Stimulated activated CD4-positive, alpha-beta T cell treated with anti-CD3 and anti-CD28 coated beads, TNF-alpha, amount 100 ng/mL, for 24 hours (primary cell): ENCODE results near the gene LAPTM5.

Experiments
- DNase-seq, 3 experiments: peaks; one replicate each; pipeline ENCODE4 v3.0.0-alpha.2; 2020; ENCODE audit warnings: low read depth in 3 of 3

LAPTM5 gene

DNA sequence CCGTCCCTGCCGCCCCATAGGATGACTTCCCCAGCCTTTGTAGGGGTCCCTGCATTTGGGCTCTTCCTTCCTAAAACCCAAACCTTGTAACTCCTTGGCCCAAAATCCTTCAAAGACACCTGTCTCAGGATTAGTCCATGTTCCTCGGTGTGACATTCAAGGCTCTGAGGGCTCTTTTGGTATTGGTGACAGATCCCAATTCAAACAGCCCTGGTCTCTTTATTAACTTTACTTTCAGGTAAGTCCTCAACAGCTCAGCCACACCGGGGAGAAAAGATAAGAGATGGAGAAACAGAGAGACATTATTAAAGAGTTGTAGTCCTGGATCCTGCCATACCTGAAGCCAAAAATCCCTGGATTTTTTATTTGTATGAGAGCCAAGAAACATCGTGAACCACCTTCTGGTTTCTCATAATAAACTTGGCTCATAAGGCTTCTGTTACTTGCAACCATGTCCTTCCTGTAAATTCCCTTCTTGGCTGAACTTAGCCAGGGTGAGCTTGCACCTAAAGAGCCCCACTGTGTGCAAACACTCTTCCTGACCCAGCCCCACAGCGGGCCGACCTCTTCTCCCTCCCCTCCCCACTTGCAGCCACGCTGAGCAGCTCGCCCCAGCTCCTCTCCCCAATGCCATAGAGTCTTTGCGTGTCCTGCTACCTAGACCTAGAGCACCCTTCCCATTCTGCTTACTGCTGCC lies 26.3 kb downstream of the LAPTM5 start:
- no peak for DNase-seq

DNA sequence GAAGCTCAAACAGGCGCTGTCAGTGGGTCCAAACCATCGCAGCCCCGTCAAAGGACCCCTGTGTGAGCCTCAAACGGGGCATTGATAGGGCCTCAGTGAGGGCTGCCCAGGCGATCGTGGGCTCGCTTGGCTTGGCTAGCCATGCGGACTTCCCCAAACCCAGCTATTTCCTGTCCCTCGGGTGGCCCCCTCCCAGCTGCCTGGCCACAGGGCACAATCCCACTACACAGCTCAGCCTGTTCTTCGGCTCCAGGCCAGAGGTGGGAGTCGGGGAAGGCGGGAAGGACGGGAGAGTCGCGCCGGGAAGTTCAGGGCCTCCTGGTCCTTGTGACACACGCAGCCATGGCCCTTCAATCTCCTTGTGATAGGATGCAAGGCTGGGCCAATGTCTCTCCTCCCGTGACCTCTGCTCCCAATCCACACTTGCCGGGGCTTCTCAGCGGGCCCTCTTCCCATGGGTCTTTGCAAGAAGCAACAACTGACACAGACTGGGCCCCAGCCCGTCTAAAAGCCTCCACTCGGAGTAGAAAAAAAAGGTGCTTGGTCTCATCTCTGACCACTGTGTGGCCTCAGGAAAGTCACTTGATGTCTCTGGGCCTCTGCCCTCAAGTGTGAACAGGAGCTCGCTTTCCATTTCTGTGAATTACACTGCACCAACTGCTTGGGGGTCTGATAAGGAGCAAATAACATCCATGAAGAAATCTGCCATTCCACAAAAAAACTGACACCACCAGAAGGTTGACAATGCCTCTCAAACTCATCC lies 27.0 kb downstream of the LAPTM5 start:
- no peak for DNase-seq

DNA sequence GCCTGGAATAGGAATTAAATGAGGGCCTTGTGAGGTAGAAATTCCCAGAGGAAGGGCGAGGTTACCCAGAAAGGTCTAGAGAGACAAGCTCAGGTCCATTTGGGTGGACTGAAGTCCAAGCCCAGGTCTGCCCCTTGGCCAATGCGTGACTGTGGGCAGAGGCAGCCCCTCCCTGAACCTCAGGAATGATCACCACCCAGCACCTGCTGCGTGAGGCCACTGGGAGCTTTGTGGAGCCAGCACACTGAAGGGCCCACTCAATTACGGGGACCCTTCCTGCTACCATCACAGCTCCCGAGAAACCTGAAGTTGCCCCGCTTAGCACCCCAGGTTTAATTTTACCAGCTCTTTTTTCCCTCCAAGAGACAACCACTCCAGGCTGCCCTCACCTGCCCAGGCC lies 27.7 kb downstream of the LAPTM5 start:
- no peak for DNase-seq

DNA sequence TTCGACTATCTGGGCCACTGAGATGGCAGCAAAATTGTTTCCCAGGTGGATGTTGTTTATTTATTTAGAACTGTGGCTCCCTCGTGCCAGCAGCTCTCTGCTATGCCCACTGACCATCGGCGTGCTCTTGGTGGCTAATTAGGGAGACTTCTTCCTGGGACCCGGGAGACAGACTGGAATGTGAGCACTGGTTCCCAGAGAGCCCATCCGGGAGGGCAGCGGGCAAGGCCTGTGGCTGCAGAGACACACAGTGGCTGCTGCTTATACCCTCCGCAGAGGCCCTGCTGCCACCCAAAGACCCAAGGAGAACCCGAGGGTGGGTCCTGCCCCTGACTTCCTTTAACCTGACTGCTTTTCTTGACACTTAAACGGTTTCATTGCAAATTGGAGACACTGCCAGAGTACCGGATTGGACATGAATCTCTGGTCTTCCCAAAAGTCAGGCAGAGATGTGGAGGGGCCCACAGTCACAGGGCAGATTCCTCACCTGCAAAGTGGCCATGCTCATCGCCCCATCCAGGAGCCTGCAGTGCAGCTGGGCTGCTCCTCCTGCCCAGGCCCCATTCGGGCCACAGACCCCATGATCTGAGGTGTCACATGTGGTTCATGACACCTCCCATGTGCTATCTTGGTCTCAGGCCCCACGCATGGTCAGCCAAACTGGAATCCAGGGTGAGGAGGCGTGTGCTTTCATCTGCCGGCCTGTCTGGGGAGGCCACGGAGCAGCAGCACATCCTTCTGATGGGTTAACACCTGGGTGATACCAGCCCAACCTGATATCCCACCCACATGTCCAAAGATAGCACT lies 28.5 kb downstream of the LAPTM5 start:
- no peak for DNase-seq

DNA sequence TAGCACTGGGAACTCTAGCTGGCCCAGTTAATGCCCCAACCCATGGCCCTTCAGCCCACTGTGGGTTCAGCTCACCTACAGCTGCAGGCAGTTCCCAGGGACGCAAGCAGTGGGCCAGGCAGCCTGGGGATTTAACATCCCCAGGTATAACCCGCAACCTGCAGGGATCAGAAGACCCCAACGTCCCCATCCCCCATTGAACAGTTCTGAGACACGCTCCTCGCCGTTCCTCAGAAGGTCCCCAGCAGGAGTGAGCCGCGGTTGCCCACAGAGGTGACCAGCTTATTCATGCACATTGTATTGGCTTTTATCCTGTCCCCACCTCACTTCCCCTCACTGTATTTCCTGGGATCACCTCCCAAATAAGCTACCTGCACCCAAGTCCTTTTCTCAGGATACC lies 29.2 kb downstream of the LAPTM5 start:
- no peak for DNase-seq

DNA sequence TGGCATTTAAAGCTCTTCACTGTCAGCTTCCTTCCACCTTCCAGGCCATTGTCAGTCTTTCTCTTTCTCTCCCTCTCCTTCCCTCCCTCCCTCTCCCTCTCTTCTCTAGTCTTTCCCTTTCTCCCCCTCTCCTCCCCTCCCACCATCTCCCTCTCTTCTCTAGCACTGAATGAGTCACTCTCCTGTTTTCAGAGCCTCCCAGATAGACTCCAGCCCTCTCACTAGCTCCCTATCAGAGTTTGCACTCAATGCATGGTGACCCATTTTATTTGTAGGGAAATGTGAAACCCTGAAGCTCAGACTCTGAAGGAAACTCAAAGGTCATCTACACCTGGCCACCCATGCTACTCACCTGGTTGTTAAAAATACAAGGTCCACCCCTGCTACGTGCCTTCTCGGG lies 29.8 kb downstream of the LAPTM5 start:
- no peak for DNase-seq

DNA sequence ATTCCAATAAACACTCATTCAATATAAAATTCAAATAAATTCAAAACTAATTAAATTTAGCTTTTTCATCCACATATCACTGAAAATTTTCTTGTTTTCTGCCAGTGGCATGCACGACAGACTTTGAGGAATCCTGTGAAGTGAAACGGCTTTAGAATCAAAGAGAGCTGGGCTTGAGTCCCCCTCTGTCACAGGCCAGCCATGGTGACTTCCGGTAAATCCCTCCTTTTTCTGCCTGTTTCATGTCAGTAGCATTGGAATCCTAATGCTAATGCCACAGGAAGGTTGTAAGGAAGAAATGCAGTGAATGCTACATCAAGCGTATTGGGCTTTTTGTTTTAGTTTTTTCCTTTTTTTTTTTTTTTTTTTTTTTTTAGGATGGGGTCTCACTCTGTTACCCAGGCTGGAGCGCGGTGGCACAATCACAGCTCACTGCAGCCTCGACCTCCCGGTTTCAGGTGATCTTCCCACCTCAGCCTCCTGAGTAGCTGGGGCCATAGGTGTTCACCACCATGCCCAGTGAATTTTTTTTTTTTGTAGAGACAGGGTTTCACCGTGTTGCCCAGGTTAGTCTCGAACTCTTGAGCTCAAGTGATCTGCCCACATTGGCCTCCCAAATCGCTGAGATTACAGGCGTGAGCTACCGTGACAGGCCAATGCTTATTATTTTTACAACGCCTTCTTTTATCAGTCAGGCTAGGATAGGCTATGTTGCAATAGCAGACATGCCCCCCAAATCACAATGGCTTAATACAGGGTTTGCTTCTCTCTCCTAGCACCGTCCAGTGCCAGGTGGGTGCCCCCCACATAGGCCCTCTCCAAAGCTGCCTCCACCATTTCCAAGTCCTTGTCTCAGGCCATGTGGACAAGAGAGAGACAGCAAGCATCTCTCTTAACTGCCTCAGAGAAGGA lies 30.5 kb downstream of the LAPTM5 start:
- DNase-seq = no peak

DNA sequence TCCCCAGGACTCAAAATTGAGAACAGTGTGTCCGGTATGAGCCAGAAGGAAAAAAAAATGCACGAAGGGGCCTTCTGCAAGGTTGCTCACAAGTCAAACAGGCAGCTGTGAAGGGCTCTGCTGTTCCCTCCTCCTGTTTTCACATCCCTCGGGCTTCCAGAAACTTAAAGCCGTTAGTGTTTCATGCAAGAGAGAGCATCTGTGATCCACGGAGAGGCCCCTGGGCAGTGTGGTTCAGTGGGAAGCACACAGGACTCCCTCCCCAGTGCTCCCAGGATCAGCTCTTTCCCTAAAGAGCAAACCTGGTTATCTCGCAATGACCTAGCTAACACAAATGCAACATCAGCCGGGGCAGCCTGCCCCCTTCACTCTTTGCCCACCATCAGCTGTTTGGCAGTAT lies 31.3 kb downstream of the LAPTM5 start:
- no peak for DNase-seq

DNA sequence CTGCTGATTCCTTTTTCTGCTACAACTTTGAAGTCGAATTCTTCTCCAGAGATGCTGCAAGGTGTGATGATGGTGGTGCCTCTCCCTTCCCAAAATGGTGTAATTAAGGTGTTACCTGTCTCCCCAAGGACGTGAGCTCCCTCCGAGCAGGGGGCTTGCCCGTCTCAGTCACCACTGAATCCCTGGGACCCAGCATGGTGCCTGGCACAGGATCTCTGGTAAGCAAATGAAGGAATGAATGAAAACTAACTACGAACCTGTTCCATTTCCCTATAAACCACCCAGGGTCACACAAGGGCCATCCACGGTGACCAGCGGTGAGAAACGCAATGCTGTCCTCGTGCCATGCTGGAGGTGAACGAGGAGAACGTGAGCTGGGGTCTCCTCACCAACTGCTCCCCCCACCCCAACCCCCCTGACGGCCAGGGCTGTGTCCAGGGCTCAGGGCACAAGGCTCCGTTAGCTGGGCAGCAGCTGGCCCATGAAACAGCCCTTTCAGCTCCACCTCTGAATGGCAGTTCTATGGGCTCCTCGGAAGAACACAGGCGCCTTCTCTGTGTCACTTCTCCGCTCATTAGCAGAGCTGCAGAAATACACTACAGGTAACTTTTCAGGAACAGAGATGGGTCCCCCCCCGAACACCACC lies 32.0 kb downstream of the LAPTM5 start:
- DNase-seq = no peak

DNA sequence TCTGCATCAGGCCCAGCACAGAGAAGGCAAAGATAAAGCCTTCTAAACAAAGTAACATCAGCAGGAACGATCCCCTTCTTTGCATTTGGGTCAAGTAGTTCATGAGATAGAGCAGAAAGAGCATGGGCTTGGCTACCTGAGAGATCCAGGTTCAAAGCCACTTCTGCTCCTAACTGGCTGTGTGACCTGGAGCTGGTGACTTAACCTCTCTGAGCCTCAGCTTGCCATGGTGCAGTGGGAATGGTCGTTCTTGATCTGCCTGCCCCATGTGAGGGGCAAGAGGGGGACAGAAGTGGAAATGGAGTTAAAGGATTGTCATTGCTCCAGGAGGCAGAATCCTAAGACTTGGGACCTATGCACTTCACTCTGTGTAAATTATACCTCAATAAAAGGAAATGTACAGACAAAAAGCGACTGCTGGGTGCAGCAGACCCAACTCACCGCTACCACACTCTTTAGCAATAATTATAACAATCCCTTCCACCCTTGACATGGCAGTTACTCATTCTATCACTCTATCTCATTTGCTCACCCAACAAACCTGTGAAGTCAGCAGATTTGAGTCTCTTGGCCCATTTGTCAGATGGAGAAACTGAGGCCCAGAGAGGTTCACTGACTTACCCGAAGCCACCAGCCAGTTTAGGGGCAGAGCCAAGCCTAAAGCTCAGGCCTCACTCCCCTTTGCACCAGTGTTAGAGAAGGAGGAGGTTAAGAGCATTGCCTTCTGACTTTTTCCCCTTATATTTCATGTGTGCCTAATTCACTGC lies 32.7 kb downstream of the LAPTM5 start:
- DNase-seq = no peak

DNA sequence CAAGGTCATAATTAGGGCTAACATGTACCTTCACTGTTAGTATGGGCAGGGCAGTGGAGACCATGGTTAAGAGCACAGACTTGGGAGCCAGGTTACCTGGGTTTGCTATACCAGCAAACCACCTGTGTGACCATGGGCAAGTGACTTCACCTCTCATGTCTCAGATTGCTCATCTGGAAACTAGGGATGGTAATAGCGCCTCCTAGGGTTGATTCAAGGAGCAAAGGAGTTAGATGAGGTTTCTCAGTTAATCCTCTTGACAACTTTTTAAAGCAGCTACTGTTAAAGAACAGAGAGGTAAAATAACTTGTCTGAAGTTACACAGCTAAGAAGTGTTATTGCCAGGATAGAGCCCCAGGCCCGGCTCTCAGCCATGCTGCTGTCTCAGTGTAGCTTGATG lies 33.4 kb downstream of the LAPTM5 start:
- no peak for DNase-seq

DNA sequence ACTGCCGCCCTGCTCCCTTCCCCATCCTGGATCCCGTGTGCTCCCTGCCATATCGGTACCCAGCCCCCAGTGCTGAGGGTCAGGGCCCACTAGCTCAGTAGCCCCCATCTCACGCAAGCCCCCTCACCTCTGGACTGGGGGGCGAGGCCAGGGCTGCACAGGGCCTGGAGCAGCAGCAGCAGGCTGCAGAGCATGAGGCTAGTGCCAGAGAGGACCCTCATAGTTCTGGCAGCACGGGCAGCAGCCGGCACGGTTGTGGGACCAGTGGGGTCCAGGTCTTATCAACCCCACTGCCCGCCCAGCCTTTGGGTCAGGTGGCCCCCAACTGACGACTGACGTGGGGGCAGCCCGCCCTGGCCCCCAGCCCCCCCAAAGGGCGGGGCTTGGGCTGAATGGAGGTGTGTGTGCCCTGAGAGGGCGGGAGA lies 34.2 kb downstream of the LAPTM5 start, which contains the start of gene MATN1:
Gene MATN1 (minus strand): TSS at position 255 of the 425 bp plus-strand sequence. CDS start 34 bp downstream, at position 221.
- no peak for DNase-seq

DNA sequence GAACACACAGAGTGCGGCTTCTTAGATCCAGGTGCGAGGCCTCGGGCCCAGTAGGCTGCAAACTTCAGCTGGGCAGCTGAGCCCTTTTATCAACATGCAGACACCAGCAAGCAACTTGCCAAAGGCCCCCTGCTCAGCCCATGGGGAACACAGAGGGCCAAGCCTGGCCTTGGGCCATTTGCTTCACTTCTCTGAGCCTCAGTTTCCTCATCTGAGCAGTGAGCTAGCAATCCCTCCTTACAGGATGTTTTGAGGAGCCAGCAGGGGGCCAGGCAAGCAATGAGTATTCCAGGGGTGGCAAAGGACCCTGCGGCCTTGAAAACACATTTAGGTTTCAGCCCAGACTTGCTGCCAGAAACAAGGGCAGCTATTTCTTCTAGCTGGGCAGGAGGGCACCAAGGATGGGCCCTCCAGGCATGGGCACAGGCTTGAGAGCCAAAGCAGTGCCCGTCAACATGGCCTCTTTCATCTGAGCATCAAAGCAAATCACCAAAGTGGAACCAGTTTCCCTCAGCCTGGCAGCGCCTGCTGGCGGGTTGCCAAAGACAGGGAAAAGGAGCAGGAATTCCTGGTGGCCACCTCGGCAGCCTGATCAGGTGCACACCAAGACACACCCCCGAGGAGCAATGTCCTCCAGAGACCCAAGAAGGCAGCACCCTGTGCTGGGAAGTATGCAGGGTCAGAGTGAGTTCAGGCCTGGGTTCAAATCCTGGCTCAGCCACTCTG lies 35.6 kb downstream of the LAPTM5 start:
- DNase-seq = no peak

DNA sequence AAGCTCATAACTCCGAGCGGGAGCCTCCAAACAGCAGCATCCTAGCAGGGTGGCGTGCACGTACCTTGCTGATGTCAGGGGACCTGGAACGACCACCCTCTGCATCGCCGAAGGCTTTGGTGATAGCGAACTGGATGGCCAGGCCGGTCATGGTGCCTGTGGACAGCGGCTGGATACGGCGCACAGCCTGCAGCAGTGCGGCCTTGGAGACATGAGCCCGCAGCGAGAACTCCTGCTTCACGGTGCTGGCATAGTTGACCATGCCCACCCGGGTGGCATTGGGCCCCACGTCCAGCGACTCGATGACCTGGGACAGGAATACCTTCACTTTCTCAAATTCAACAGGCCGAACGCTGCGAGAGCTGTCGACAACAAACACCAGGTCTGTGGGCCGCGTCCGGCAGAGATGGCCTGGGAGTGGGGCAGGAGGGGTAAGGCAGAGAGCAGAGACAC lies 36.2 kb downstream of the LAPTM5 start:
- no peak for DNase-seq

DNA sequence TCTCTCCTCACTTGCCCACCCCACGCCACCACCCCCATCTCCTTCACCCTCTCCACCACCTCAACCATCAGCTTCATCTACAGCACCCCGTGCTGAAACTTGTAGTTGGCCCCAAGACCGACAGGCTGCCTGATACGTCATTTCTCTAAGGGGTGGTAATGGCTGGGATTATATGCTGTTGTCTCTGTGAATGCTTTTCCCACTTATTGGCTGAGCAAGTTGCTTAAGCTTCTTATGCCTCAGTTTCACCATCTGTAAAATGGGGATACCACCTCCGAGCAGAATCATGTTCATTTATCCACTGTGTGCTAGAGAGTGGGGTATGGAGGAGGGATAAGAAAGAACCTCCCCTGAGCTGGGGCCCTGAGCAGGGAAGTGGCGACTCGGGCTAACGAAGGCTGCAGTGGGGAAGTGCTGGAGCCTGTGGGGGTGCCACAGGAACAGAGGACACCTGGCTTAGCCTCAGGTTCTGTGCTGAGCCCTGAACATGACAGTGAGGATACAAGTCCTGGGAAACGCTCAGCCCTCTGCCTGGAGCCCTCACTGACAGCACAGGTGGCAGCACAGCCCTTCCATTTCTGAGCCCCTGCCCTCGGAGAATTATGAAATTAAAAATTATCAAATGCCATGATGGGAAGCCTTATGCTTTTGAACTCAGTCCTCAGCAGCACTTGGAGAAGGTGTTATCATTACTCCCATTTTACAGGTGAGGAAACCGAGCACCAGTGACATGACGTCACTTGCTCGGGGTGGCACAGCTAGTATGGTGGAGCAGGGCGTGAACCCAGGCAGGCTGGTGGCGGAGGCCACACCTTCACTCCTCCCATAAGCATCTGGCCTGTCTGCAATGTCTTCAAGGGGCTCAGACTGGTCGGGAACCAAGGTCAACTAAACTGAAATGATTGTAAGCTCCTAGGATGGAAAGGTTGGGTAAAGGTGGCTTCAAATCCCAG lies 37.0 kb downstream of the LAPTM5 start:
- DNase-seq = no peak

DNA sequence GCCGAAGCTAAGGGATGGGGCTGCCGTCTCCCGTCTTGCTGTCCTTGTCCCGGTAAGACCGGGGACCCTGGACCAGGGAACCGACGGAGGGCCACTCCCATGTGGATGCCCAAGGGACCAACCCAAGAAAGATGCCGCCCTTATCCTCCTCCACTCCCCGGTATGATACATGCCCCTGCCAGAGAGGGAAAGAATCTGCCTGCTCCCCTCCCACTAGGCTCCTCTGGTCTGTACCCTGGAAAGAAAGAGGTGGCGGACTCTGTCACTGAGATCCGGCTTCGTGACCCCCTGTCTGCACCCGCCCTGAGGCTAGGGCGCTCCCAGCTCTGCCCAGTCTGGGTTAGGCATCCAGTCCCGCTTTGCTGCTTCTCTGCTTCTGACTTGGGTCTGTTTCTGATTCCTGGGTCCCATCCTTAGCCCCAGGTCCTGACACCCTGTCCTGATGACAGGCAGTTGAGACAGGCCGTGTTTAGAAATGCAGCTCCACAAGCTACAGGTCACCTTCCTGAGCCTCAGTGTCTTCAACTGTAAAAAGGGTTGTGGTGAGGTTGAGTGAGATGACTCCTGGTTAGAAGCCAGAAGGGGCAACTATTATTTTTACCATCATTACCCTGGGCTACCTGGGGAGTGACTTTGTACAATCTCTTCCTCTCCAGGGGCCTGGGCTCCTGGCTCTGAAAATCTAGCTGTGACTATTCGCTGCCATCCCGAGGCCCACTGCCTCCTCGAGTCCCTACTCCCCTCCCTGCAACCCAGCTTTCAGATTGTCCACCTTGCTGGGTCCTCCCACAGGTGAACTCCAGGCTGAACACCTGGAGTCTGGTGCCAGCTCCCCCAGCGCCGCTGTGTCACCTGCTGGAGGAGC lies 37.9 kb downstream of the LAPTM5 start:
- no peak for DNase-seq
